PC-9 (cell line): ENCODE data around the gene GPC2. TPM values are rescaled to one million over a fixed set of nuclear protein-coding genes. Genes with fewer than 3 reads are reported as not detected.

Experiments
- BruUV-seq: library from RNA; stranded (reverse); fragments of 400-500 nt; replicated peaks from 2 replicates; lab custom pipeline; 2021; lab: Mats Ljungman, UMichigan
- CTCF ChIA-PET: fragments of 300-600 bp; sonication (Branson Sonifier 250); formaldehyde crosslinking; loops from one replicate; lab custom pipeline; 2022; ENCODE audit warnings: antibody characterized with exemption; lab: Charles Lee
- POLR2A ChIA-PET: fragments of 300-600 bp; sonication (Branson Sonifier 250); formaldehyde crosslinking; loops from one replicate; lab custom pipeline; 2022; ENCODE audit warnings: antibody characterized with exemption; ENCODE audit not compliant: unreplicated experiment; lab: Charles Lee
- DNase-seq, 2 experiments: peaks; one replicate each; pipeline versions ENCODE4 v3.0.0 to v3.0.0-alpha.2; 2015 to 2022; ENCODE audit warnings: mixed read lengths in 1 of 2
- H2AFZ ChIP-seq: fragments of 200-600 bp; sonication (generic); 2 replicates; pipeline ENCODE4 v1.8.1; 2017; ENCODE audit warnings: antibody characterized with exemption
- H3F3A ChIP-seq: fragments of 200-600 bp; sonication (generic); 2 replicates; pipeline ENCODE4 v1.8.1; 2017; ENCODE audit warnings: antibody characterized with exemption, mild to moderate bottlenecking, low read depth; ENCODE audit not compliant: insufficient read depth
- H3K27ac ChIP-seq: fragments of 200-600 bp; sonication (generic); 2 replicates; pipeline ENCODE4 v1.6.1; 2016; ENCODE audit warnings: mixed run types
- H3K27me3 ChIP-seq: fragments of 200-600 bp; sonication (generic); 2 replicates; pipeline ENCODE4 v1.6.1; 2016; ENCODE audit warnings: low read depth, mixed run types; ENCODE audit not compliant: insufficient read depth
- H3K36me3 ChIP-seq: fragments of 200-600 bp; sonication (generic); 2 replicates; pipeline ENCODE4 v1.6.1; 2016; ENCODE audit warnings: low read depth, mixed run types
- H3K4me1 ChIP-seq: fragments of 200-600 bp; sonication (generic); replicated peaks from 2 replicates; pipeline ENCODE4 v1.6.1; 2016; ENCODE audit warnings: mixed run types; ENCODE audit not compliant: insufficient read depth
- H3K4me2 ChIP-seq: fragments of 200-600 bp; sonication (generic); 2 replicates; pipeline ENCODE4 v1.6.1; 2017; ENCODE audit warnings: mixed run types
- H3K4me3 ChIP-seq: fragments of 200-600 bp; sonication (generic); 2 replicates; pipeline ENCODE4 v1.6.1; 2016; ENCODE audit warnings: mixed run types
- H3K79me2 ChIP-seq: fragments of 200-600 bp; sonication (generic); 2 replicates; pipeline ENCODE4 v1.6.1; 2017; ENCODE audit warnings: low read depth, mixed run types
- H3K9me2 ChIP-seq: fragments of 200-600 bp; sonication (generic); 2 replicates; pipeline ENCODE4 v1.8.1; 2017; ENCODE audit warnings: mild to moderate bottlenecking; ENCODE audit not compliant: insufficient read depth
- H3K9me3 ChIP-seq: fragments of 200-600 bp; sonication (generic); 2 replicates; pipeline ENCODE4 v1.8.1; 2016; ENCODE audit warnings: low read depth; ENCODE audit not compliant: insufficient read depth
- H4K20me1 ChIP-seq: fragments of 200-600 bp; sonication (generic); 2 replicates; pipeline ENCODE4 v1.8.1; 2017; ENCODE audit not compliant: insufficient read depth
- EZH2 ChIP-seq: fragments of 200-600 bp; sonication (generic); IDR thresholded peaks from 2 replicates; pipeline ENCODE4 v1.8.0; 2017; ENCODE audit warnings: antibody characterized with exemption, low read depth
- intact Hi-C: fragments of 100-400 bp; cut with micrococcal nuclease; formaldehyde crosslinking; loops from one replicate; pipeline ENCODE4 v1.10.0; 2022; ENCODE audit not compliant: unreplicated experiment
- total RNA-seq: library from RNA; stranded (reverse); gene quantifications from 2 replicates; pipeline ENCODE4 v1.2.3, GENCODE V29; 2021
- TF ChIP-seq, protein P1 (sequence below): fragments of 200-600 bp; sonication (generic); conservative IDR thresholded peaks from 2 replicates; pipeline ENCODE4 v1.6.1; 2017; ENCODE audit warnings: mixed run types, antibody characterized with exemption, mild to moderate bottlenecking, moderate library complexity

The GPC2 gene
- total RNA-seq, 1 experiment from 2014 or later = 4.5 TPM

DNA sequence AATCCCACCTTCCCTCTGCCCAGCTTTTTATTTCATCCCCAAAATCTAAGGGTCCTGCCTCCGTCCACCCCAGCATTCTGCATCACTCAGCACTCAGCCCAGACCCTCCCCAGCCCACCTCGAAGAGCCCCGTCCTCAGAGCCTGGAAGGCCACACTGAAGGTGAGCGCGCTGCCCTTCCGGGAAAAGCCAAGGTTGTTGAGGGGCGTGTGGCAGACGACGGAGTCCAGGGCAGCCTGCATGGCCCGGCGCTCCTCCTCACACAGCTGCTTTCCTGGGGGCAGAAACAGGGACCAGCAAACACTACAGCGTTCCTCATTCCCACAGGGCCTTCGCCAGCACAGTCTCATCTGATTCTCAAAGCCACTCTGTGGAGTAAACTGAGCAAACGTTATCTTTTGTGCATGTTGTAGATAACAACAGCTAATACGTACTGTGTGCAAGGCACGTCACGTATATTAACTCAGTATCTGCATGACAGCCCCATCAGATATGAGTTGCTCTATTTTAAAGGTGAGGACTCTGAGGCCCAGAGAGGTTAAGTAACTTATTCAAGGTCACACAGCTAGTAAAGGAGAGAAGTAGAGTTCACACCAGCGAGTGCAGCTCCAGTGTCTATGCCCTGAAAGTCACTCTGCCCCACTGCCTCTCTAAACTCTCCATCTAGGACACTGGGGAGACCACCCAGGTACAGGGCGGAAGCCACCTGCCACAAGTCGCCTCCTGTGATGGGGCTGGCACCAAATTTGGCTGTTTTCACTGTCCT lies 21.4 kb downstream of the GPC2 start:
- H3K4me1 ChIP-seq = peaks cover 35% of the 10 kb centered on the region
- CTCF ChIA-PET = no interaction called here
- no peak for TF ChIP-seq EZH2
- TF ChIP-seq, protein P1, sequence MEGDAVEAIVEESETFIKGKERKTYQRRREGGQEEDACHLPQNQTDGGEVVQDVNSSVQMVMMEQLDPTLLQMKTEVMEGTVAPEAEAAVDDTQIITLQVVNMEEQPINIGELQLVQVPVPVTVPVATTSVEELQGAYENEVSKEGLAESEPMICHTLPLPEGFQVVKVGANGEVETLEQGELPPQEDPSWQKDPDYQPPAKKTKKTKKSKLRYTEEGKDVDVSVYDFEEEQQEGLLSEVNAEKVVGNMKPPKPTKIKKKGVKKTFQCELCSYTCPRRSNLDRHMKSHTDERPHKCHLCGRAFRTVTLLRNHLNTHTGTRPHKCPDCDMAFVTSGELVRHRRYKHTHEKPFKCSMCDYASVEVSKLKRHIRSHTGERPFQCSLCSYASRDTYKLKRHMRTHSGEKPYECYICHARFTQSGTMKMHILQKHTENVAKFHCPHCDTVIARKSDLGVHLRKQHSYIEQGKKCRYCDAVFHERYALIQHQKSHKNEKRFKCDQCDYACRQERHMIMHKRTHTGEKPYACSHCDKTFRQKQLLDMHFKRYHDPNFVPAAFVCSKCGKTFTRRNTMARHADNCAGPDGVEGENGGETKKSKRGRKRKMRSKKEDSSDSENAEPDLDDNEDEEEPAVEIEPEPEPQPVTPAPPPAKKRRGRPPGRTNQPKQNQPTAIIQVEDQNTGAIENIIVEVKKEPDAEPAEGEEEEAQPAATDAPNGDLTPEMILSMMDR = no peak
- no peaks in the 10 kb centered on the region for H3K27me3 ChIP-seq
- H3K4me2 ChIP-seq = no peak overlapping the region
- H3K9me3 ChIP-seq = no peaks in the 10 kb centered on the region
- H3K79me2 ChIP-seq = peaks cover 26% of the 10 kb centered on the region
- H3K9me2 ChIP-seq = no peaks in the 10 kb centered on the region
- H4K20me1 ChIP-seq = peaks cover 24% of the 10 kb centered on the region
- POLR2A ChIA-PET = no interaction called here
- H3K27ac ChIP-seq = no peak overlapping the region
- intact Hi-C loops = no loop called here
- H3F3A ChIP-seq = peaks cover 73% of the 10 kb centered on the region
- no peak overlapping the region for H3K4me3 ChIP-seq
- DNase-seq = no peak
- no peak overlapping the region for H2AFZ ChIP-seq
- no TSS peak for BruUV-seq
- peaks cover 4% of the 10 kb centered on the region; the same call in 1 of the 2 replicates for H3K36me3 ChIP-seq

DNA sequence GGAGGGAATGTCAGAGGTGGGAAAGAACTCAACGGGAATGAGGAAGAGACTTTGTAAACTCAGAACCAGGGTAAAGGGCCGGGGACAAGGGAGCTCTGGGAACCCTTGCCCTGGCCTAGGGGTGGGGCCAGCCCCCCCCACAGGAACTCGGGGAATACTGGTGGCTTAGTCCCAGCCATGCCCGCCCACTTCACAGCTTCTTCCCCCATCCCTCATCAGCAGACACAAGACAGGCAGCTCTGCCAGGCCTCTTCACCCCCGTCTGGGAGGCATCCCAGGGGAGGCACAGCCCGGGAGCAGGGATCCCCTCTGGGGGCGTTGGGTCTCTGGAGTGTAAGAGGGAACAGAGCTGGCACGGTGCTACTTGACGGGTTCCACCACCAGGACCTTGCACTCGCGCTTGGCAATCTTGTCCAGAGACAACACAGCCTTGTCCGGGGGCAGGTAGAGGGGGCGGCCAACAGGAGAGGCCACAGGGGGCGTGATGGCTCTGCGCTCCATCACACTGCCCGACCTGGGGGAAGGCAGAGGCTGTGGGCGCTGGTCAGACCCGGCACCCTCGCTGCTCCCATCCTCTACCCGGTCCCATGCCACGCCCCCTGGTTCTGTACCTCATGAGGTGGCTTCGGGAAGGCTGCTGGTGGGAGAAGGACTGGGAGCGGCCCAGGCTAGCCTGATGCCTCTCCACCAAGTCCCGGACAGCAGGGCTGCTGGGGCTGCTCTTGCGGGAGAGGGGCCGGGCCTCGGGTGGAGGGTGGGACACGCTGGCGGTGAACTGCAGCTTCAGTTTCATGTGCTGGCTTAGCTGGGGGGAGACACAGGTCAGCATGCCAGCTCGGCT lies 22.3 kb downstream of the GPC2 start:
- H3K4me1 ChIP-seq = peaks cover 40% of the 10 kb centered on the region
- BruUV-seq = no TSS peak
- H3K9me3 ChIP-seq = no peaks in the 10 kb centered on the region
- H3K79me2 ChIP-seq = peaks cover 35% of the 10 kb centered on the region
- no peak for TF ChIP-seq EZH2
- TF ChIP-seq, protein P1 = no peak
- peaks cover 73% of the 10 kb centered on the region for H3F3A ChIP-seq
- H3K4me2 ChIP-seq = peak overlapping the region; percentile 11
- ChIA-PET POLR2A (no interaction called here), CTCF (no interaction called here)
- H3K36me3 ChIP-seq = peaks cover 4% of the 10 kb centered on the region; the same call in 1 of the 2 replicates
- no peak overlapping the region for H2AFZ ChIP-seq
- no peak for DNase-seq
- peak overlapping the region; percentile 50 for H3K27ac ChIP-seq
- H3K9me2 ChIP-seq = no peaks in the 10 kb centered on the region
- intact Hi-C loops = no loop called here
- no peak overlapping the region for H3K4me3 ChIP-seq
- no peaks in the 10 kb centered on the region for H3K27me3 ChIP-seq
- H4K20me1 ChIP-seq = peaks cover 24% of the 10 kb centered on the region

DNA sequence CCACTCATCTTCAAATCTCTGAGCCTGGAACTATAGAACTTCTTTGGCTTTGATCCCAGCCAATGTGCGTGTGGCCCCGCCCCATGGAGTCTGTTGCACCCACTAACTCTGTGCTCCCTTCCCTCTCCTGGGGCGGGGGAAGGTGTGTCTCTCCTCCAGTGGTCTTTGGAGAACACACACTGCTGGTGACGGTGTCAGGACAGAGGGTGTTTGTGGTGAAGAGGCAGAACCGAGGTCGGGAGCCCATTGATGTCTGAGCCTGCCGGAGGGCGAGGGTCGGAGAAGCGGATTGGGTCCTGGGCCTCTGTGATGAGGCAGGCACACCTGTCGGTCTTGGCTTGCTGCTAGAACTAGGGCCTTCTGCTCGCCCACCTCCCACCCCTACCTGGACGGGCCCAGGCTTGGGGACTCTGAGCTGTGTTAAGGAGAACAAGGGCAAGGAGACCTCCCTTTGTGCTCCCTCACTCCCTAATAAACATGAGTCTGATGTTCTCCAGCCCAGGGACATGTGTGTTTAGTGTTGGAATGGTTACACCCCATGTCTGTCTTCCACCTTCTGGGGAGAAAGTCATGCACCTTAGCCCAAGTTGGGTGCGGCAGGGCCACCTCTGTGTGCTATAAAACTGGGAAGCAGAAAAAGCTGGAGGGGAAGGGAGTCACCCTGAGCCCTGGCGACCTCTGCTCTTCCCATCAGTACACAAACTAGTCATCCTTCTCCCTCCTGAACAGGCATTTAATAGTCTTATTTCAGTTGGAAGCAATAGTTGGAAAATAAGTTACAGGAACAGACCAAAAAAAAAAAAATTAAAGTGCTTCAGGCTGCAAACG lies 23.3 kb downstream of the GPC2 start:
- Histone ChIP-seq H3K4me1 (peaks cover 44% of the 10 kb centered on the region), H3K27ac (peak overlapping the region; percentile 50), H2AFZ (no peak overlapping the region), H3K4me2 (peak overlapping the region; percentile 11), H3K79me2 (peaks cover 44% of the 10 kb centered on the region), H3K9me3 (no peaks in the 10 kb centered on the region), H3K9me2 (no peaks in the 10 kb centered on the region), H3K36me3 (peaks cover 4% of the 10 kb centered on the region; the same call in 1 of the 2 replicates), H4K20me1 (peaks cover 24% of the 10 kb centered on the region), H3K4me3 (no peak overlapping the region), H3K27me3 (no peaks in the 10 kb centered on the region), H3F3A (peaks cover 69% of the 10 kb centered on the region)
- CTCF ChIA-PET = no interaction called here
- TF ChIP-seq, protein P1 = no peak
- no peak for TF ChIP-seq EZH2
- POLR2A ChIA-PET = no interaction called here
- no peak for DNase-seq
- BruUV-seq = no TSS peak
- intact Hi-C loops = no loop called here
